RPMI8226 (cell line): ENCODE data around the gene GPR35.

Experiments
- DNase-seq: peaks from one replicate; pipeline ENCODE4 v3.0.0-alpha.2; 2015

The GPR35 gene

GRCh38 chr2:240626531-240627300 is 1.4 kb downstream of the GPR35 start:
- DNase-seq: no peak

- no peak for DNase-seq
Measured at GRCh38 chr2:240627736-240628506, 2.6 kb downstream of the GPR35 start.

GRCh38 chr2:240628507-240628807 is 3.2 kb downstream of the GPR35 start:
- DNase-seq: no peak

- no peak for DNase-seq
Measured at GRCh38 chr2:240628808-240629618, 3.7 kb downstream of the GPR35 start.

- no peak for DNase-seq
Measured at GRCh38 chr2:240629619-240629967, 4.3 kb downstream of the GPR35 start.

GRCh38 chr2:240629968-240630770 is 4.9 kb downstream of the GPR35 start:
- DNase-seq: no peak

GRCh38 chr2:240630771-240631547 is 5.7 kb downstream of the GPR35 start:
- no peak for DNase-seq

- no peak for DNase-seq
Measured at GRCh38 chr2:240631548-240632305, 6.4 kb downstream of the GPR35 start.

GRCh38 chr2:240632306-240632721 is 7.0 kb downstream of the GPR35 start:
- DNase-seq: no peak

GRCh38 chr2:240635121-240635997 is 10.1 kb downstream of the GPR35 start:
- DNase-seq: no peak

GRCh38 chr2:240635998-240636547 is 10.8 kb downstream of the GPR35 start:
- DNase-seq: no peak

- DNase-seq: no peak
Measured at GRCh38 chr2:240636563-240637115, 11.4 kb downstream of the GPR35 start.

- no peak for DNase-seq
Measured at GRCh38 chr2:240637116-240637900, 12.0 kb downstream of the GPR35 start.

GRCh38 chr2:240637901-240638345 is 12.6 kb downstream of the GPR35 start:
- DNase-seq: no peak

GRCh38 chr2:240638512-240639160 is 13.4 kb downstream of the GPR35 start:
- no peak for DNase-seq

- DNase-seq: no peak
Measured at GRCh38 chr2:240639566-240639965, 14.3 kb downstream of the GPR35 start.

GRCh38 chr2:240640939-240641338 is 15.7 kb downstream of the GPR35 start:
- DNase-seq: no peak
